A549 (cell line): Measurements from ENCODE around the gene MEX3C. TPM values are rescaled to one million over a fixed set of nuclear protein-coding genes. Genes with fewer than 3 reads are reported as not detected.

Source experiments
- ATAC-seq, 2 experiments: fragments of 200-7000 bp in 1 of 2; fragments of >200 bp in 1 of 2; cut with Nextera tagmentation in 1 of 2; cut with Tn5 transposase in 1 of 2; 3 replicates each; pipeline versions ENCODE4 v1.8.0 to v1.9.1; 2018 to 2020; ENCODE audit warnings: mild to moderate bottlenecking in 1 of 2, moderate library complexity in 1 of 2
- CTCF ChIA-PET: fragments of 300-600 bp; sonication (Branson Sonifier 250); formaldehyde crosslinking; extraction: SDS; loops from one replicate; lab custom pipeline; 2021; ENCODE audit warnings: antibody characterized with exemption, inconsistent platforms; lab: Yijun Ruan, JAX
- POLR2A ChIA-PET: fragments of 350-600 bp; formaldehyde crosslinking; extraction: SDS; loops from one replicate; lab custom pipeline; 2021; ENCODE audit warnings: antibody characterized with exemption, inconsistent platforms; lab: Yijun Ruan, JAX
- DNase-seq, 2 experiments: peaks; one replicate each; pipeline versions ENCODE4 v3.0.0 to v3.0.0-alpha.2; 2011 to 2016; ENCODE audit warnings: low read depth in 1 of 2, low spot score in 1 of 2
- FAIRE-seq: peaks from 2 replicates; lab custom pipeline; 2011; peaks lifted over from hg19 to GRCh38; lab: Jason Lieb, UNC
- H3K27ac ChIP-seq, 2 experiments: fragments of >200 bp; sonication (Bioruptor Twin); formaldehyde crosslinking; 3 replicates each; pipeline ENCODE4 v1.5.1; 2016 to 2017
- H3K4me1 ChIP-seq: fragments of >200 bp; sonication (Bioruptor Twin); formaldehyde crosslinking; 3 replicates; pipeline ENCODE4 v1.6.1; 2016
- H3K4me2 ChIP-seq: fragments of >200 bp; sonication (Bioruptor Twin); formaldehyde crosslinking; 3 replicates; pipeline ENCODE4 v1.6.1; 2016
- H3K4me3 ChIP-seq: fragments of >200 bp; sonication (Bioruptor Twin); formaldehyde crosslinking; 3 replicates; pipeline ENCODE4 v1.5.1; 2016
- H3K9me3 ChIP-seq: fragments of >200 bp; sonication (Bioruptor Twin); formaldehyde crosslinking; 3 replicates; pipeline ENCODE4 v1.6.1; 2016
- BHLHE40 ChIP-seq: IDR thresholded peaks from 2 replicates; pipeline ENCODE4 v1.6.1; 2012; ENCODE audit warnings: low read depth, low read length, inconsistent platforms
- CBX2 ChIP-seq: fragments of 200-600 bp; sonication (generic); IDR thresholded peaks from 2 replicates; pipeline ENCODE4 v1.6.1; 2016; ENCODE audit warnings: low read depth, mild to moderate bottlenecking, borderline replicate concordance
- CEBPB ChIP-seq, 2 experiments: fragments of >200 bp in 1 of 2; sonication (Bioruptor Twin) in 1 of 2; formaldehyde crosslinking in 1 of 2; IDR thresholded peaks; 2 replicates each; pipeline ENCODE4 v1.6.1; 2012 to 2016
- EP300 ChIP-seq, 2 experiments: fragments of >200 bp; sonication (Bioruptor Twin); formaldehyde crosslinking; IDR thresholded peaks; 2 replicates in 1 of 2; 3 replicates in 1 of 2; pipeline ENCODE4 v1.6.1; 2016 to 2017
- ESRRA ChIP-seq: fragments of 150-350 bp; IDR thresholded peaks from 2 replicates; pipeline ENCODE4 v1.6.1; 2014; ENCODE audit warnings: mild to moderate bottlenecking, low read length, borderline replicate concordance
- GATA3 ChIP-seq: IDR thresholded peaks from 2 replicates; pipeline ENCODE4 v1.6.1; 2012; ENCODE audit warnings: borderline replicate concordance
- HEYL ChIP-seq: fragments of 250-450 bp; sonication (Bioruptor Pico); IDR thresholded peaks from 2 replicates; pipeline ENCODE4 v1.8.0; 2021; ENCODE audit warnings: mild to moderate bottlenecking, moderate library complexity
- HOXB13 ChIP-seq: fragments of 250-450 bp; sonication (Bioruptor Pico); IDR thresholded peaks from 2 replicates; pipeline ENCODE4 v1.5.0; 2020; ENCODE audit warnings: low read depth, mild to moderate bottlenecking, moderate library complexity
- KDM5A ChIP-seq: fragments of 200-600 bp; sonication (generic); IDR thresholded peaks from 2 replicates; pipeline ENCODE4 v1.6.1; 2016; ENCODE audit warnings: antibody characterized with exemption, mild to moderate bottlenecking
- NR3C1 ChIP-seq: fragments of >200 bp; sonication (Bioruptor Twin); formaldehyde crosslinking; IDR thresholded peaks from 3 replicates; pipeline ENCODE4 v1.6.1; 2017
- POLR2AphosphoS2 ChIP-seq: conservative IDR thresholded peaks from 2 replicates; pipeline ENCODE4 v1.6.1; 2012; ENCODE audit warnings: low read length, improper control_type of control experiment, inconsistent platforms
- RAD21 ChIP-seq, 2 experiments: fragments of >200 bp in 1 of 2; sonication (Bioruptor Twin) in 1 of 2; formaldehyde crosslinking in 1 of 2; IDR thresholded peaks in 1 of 2; conservative IDR thresholded peaks in 1 of 2; 2 replicates in 1 of 2; 3 replicates in 1 of 2; pipeline ENCODE4 v1.6.1; 2012 to 2018; ENCODE audit warnings: inconsistent platforms in 1 of 2
- RARB ChIP-seq: fragments of 250-450 bp; sonication (Bioruptor Pico); IDR thresholded peaks from 2 replicates; pipeline ENCODE4 v1.8.0; 2021; ENCODE audit warnings: mild to moderate bottlenecking, moderate library complexity
- RNF2 ChIP-seq: fragments of 200-600 bp; sonication (generic); IDR thresholded peaks from 2 replicates; pipeline ENCODE4 v1.6.1; 2016; ENCODE audit warnings: low read depth, mild to moderate bottlenecking, antibody characterized with exemption, moderate library complexity, borderline replicate concordance
- SREBF2 ChIP-seq: fragments of 450-650 bp; IDR thresholded peaks from 2 replicates; pipeline ENCODE4 v1.6.1; 2014; ENCODE audit warnings: mild to moderate bottlenecking, moderate library complexity
- TP53 ChIP-seq: fragments of 250-450 bp; sonication (Bioruptor Pico); IDR thresholded peaks from 2 replicates; pipeline ENCODE4 v1.5.0; 2021; ENCODE audit warnings: mild to moderate bottlenecking, moderate library complexity
- ZNF302 ChIP-seq: fragments of 250-450 bp; sonication (Bioruptor Pico); IDR thresholded peaks from 2 replicates; pipeline ENCODE4 v1.9.0; 2021; ENCODE audit warnings: inconsistent platforms, mild to moderate bottlenecking, moderate library complexity
- ZSCAN20 ChIP-seq: fragments of 250-450 bp; sonication (Bioruptor Pico); IDR thresholded peaks from 2 replicates; pipeline ENCODE4 v1.8.0; 2022; ENCODE audit warnings: mild to moderate bottlenecking, moderate library complexity
- WGBS: methylation state at CpG from one replicate; pipeline ENCODE4 v1.1.6; 2017; ENCODE audit errors: missing lambda C conversion rate; 5-methylcytosine and 5-hydroxymethylcytosine counted together
- polyA plus RNA-seq, 4 experiments: library from polyadenylated mRNA; depleted of rRNA in 3 of 4; stranded (reverse); fragments of >200 nt; fragmentation: RNase III in 1 of 4; extraction: RNeasy Plus Mini Kit Qiagen cat#74134 plus additional on column Dnase treatment in 1 of 4; gene quantifications; 2 replicates in 3 of 4; 3 replicates in 1 of 4; pipeline ENCODE4 v1.2.3, GENCODE V29; 2011 to 2017
- TF ChIP-seq, protein P1 (sequence below): IDR thresholded peaks from 2 replicates; pipeline ENCODE4 v1.6.1; 2012
- TF ChIP-seq, protein P2 (sequence below): fragments of >200 bp; sonication (Bioruptor Twin); formaldehyde crosslinking; IDR thresholded peaks from 3 replicates; pipeline ENCODE4 v1.6.1; 2016
- TF ChIP-seq, protein P3 (sequence below): fragments of 150-350 bp; IDR thresholded peaks from 2 replicates; pipeline ENCODE4 v1.6.1; 2014; ENCODE audit warnings: low read depth, mild to moderate bottlenecking, low read length
- TF ChIP-seq, protein P4 (sequence below): fragments of >200 bp; sonication (Bioruptor Twin); formaldehyde crosslinking; IDR thresholded peaks from 3 replicates; pipeline ENCODE4 v1.5.1; 2016

Gene MEX3C
- polyA plus RNA-seq, 2 of the 4 experiments (the other 2 are of a cell fraction), result 17.2 to 48.5 TPM

DNA sequence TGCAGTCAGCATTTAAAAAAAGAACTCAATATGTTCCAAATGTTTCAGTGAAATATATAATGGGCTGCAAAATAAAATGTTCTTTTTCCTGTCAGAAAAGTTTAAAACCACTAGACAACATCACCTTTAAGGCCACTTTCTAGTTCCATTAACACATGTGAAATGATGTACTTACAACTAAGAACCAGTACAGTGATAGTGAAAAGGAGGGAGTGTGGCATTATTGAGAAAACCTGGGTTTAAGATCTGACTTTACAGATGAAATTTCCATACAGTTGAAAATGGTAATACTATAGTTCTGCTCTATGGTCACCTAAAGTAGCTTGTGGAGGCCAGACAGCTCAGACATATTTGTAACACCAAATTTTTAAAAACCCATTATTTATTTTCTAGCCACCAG, 14.7 kb downstream of the MEX3C start:
- Histone ChIP-seq H3K4me1 (no peaks in the 10 kb centered on the region; the same call in 2 of the 3 replicates), H3K27ac (no peak overlapping the region), H3K4me2 (no peak overlapping the region), H3K4me3 (no peak overlapping the region), H3K9me3 (no peaks in the 10 kb centered on the region)
- ChIA-PET POLR2A (no interaction called here), CTCF (interaction anchor here (1.0 to 1.7 kb wide), 2 partner anchors 14 to 16 kb away, joined by 3 read pairs; no protein-coding TSS in a partner anchor)
- DNase-seq, result no peak
- TF ChIP-seq POLR2AphosphoS2, result no peak
- no peak for TF ChIP-seq HEYL (CRISPR knock-in tag)
- TF ChIP-seq, protein P1, sequence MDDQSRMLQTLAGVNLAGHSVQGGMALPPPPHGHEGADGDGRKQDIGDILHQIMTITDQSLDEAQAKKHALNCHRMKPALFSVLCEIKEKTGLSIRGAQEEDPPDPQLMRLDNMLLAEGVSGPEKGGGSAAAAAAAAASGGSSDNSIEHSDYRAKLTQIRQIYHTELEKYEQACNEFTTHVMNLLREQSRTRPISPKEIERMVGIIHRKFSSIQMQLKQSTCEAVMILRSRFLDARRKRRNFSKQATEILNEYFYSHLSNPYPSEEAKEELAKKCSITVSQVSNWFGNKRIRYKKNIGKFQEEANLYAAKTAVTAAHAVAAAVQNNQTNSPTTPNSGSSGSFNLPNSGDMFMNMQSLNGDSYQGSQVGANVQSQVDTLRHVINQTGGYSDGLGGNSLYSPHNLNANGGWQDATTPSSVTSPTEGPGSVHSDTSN, result no peak
- TF ChIP-seq ZSCAN20, result no peak
- no peak for TF ChIP-seq CEBPB (IDR thresholded peaks at IDR 0.05)
- no peak for TF ChIP-seq SREBF2
- TF ChIP-seq NR3C1, result no peak
- no peak for TF ChIP-seq ZNF302 (CRISPR knock-in tag)
- no peak for TF ChIP-seq BHLHE40
- no peak for TF ChIP-seq TP53
- TF ChIP-seq ESRRA, result no peak
- no peak for TF ChIP-seq CBX2
- TF ChIP-seq RARB (CRISPR knock-in tag), result no peak
- TF ChIP-seq RAD21 (conservative IDR thresholded peaks at IDR 0.05 in 1 of 2, IDR thresholded peaks at IDR 0.05 in 1 of 2), result no peak
- TF ChIP-seq, protein P2, sequence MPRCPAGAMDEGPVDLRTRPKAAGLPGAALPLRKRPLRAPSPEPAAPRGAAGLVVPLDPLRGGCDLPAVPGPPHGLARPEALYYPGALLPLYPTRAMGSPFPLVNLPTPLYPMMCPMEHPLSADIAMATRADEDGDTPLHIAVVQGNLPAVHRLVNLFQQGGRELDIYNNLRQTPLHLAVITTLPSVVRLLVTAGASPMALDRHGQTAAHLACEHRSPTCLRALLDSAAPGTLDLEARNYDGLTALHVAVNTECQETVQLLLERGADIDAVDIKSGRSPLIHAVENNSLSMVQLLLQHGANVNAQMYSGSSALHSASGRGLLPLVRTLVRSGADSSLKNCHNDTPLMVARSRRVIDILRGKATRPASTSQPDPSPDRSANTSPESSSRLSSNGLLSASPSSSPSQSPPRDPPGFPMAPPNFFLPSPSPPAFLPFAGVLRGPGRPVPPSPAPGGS, result no peak
- TF ChIP-seq, protein P3, sequence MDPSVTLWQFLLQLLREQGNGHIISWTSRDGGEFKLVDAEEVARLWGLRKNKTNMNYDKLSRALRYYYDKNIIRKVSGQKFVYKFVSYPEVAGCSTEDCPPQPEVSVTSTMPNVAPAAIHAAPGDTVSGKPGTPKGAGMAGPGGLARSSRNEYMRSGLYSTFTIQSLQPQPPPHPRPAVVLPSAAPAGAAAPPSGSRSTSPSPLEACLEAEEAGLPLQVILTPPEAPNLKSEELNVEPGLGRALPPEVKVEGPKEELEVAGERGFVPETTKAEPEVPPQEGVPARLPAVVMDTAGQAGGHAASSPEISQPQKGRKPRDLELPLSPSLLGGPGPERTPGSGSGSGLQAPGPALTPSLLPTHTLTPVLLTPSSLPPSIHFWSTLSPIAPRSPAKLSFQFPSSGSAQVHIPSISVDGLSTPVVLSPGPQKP, result no peak
- TF ChIP-seq EP300 (IDR thresholded peaks at IDR 0.05), result no peak
- no peak for TF ChIP-seq HOXB13
- no peak for FAIRE-seq
- no peak for ATAC-seq

DNA sequence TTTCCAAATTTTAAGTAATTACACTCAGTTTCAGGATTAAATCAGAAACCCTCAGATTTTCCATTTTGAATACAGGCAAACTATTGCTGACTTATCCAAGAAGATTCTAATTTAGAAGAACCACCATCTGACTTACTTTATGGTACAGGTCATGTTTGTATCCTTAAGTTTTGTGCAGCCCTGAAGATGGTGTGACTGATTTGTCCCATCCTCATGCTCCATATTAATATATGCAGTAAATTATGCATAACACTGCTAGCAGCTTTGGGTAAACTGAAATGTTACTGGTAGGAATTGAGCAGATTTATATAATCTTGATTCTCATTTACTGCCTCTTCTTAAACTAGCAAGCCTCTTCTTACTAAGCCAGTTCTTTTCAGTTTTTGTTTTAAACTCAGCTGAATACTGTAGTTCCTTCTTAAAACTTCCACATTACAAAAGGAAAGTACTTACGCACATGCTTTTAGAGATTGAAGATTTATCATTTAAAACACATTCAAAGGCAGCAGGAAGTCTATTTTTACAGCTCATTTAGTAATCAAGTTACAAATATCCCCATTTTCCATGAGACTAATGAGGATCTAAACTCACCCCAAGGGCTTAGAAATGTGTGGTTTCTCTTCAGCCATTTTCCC, 25.7 kb downstream of the MEX3C start:
- H3K4me2 ChIP-seq, result no peak overlapping the region
- WGBS, result 96% methylated on average over 1 of the region's 1 CpG
- FAIRE-seq, result no peak
- TF ChIP-seq RNF2 (no peak), KDM5A (no peak), RAD21 (conservative IDR thresholded peaks at IDR 0.05 in 1 of 2, IDR thresholded peaks at IDR 0.05 in 1 of 2) (no peak), GATA3 (no peak)
- TF ChIP-seq, protein P4, sequence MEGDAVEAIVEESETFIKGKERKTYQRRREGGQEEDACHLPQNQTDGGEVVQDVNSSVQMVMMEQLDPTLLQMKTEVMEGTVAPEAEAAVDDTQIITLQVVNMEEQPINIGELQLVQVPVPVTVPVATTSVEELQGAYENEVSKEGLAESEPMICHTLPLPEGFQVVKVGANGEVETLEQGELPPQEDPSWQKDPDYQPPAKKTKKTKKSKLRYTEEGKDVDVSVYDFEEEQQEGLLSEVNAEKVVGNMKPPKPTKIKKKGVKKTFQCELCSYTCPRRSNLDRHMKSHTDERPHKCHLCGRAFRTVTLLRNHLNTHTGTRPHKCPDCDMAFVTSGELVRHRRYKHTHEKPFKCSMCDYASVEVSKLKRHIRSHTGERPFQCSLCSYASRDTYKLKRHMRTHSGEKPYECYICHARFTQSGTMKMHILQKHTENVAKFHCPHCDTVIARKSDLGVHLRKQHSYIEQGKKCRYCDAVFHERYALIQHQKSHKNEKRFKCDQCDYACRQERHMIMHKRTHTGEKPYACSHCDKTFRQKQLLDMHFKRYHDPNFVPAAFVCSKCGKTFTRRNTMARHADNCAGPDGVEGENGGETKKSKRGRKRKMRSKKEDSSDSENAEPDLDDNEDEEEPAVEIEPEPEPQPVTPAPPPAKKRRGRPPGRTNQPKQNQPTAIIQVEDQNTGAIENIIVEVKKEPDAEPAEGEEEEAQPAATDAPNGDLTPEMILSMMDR, result no peak
- TF ChIP-seq, all 56 proteins: peak for 0
- DNase-seq (no peak), ATAC-seq (no peak)
- Histone ChIP-seq H3K27ac (no peak overlapping the region), H3K4me1 (no peaks in the 10 kb centered on the region), H3K9me3 (no peaks in the 10 kb centered on the region), H3K4me3 (no peak overlapping the region)
- POLR2A ChIA-PET, result interaction anchor here (1.4 kb wide), 1 partner anchor 26 kb away, joined by 3 read pairs; the partner anchor contains the start of gene MEX3C
- CTCF ChIA-PET, result no interaction called here
